ENCODE data around the gene STUB1.

The STUB1 gene

DNA sequence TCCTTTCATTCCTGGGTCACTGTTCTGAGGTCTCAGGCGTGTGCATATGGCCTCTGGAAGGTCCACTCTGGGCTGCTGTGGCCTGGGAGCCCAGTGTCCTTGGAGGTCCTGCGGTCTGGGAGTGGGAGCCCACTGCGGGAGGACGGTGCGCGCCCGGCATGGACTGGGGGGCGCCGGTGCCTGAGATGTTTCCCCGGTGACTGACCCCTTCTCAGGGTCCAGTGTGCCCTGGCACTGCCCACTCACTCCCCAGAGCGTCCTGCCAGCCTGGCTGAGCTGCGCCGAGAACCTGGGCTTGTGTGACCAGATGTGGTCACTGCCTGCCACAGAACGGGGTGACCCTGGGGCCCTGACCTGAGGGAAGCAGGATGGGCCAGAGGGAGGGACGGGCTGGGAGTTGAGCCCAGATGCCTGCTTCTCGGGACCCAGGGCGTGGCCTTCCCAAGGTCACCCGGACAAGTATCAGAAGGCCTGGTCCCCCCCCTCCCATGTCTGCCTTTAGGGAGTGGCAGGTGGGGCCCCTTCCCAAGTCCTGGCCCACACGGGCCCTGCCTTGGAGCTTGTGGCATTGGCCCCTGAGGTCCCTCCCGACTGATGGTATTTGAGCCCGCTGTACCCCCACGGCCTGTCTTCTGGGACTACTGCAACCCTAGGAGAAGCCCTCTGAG is 5.9 kb upstream of the STUB1 start:
- in situ Hi-C loops (cut with MboI; ENCODE audit: low pct_unique_long_range_greater_than_20kb, low sequenced_read_pairs, unreplicated experiment): no loop called here
- DNase-seq (ENCODE audit: low spot score): no peak
- TF ChIP-seq CTCF (IDR thresholded peaks at IDR 0.05; ENCODE audit: extremely low read depth, insufficient read depth, missing control alignments): no peak

GRCh38 chr16:674968-675883 is 5.0 kb upstream of the STUB1 start, which contains the start of gene RHBDL1:
Gene RHBDL1, plus strand, starts transcription at chr16:675671. Its CDS starts 120 bp downstream, at chr16:675791.
- TF ChIP-seq CTCF (IDR thresholded peaks at IDR 0.05; ENCODE audit: extremely low read depth, insufficient read depth, missing control alignments): no peak
- DNase-seq (ENCODE audit: low spot score): no peak
- in situ Hi-C loops (cut with MboI; ENCODE audit: low pct_unique_long_range_greater_than_20kb, low sequenced_read_pairs, unreplicated experiment): no loop called here

GRCh38 chr16:675884-676564 is 4.2 kb upstream of the STUB1 start:
- DNase-seq (ENCODE audit: low spot score): no peak
- no peak for TF ChIP-seq CTCF (IDR thresholded peaks at IDR 0.05; ENCODE audit: extremely low read depth, insufficient read depth, missing control alignments)
- in situ Hi-C loops (cut with MboI; ENCODE audit: low pct_unique_long_range_greater_than_20kb, low sequenced_read_pairs, unreplicated experiment): no loop called here

GRCh38 chr16:676565-676902 is 3.7 kb upstream of the STUB1 start:
- no peak for DNase-seq (ENCODE audit: low spot score)
- in situ Hi-C loops (cut with MboI; ENCODE audit: low pct_unique_long_range_greater_than_20kb, low sequenced_read_pairs, unreplicated experiment): no loop called here
- TF ChIP-seq CTCF (IDR thresholded peaks at IDR 0.05; ENCODE audit: extremely low read depth, insufficient read depth, missing control alignments): no peak

DNA sequence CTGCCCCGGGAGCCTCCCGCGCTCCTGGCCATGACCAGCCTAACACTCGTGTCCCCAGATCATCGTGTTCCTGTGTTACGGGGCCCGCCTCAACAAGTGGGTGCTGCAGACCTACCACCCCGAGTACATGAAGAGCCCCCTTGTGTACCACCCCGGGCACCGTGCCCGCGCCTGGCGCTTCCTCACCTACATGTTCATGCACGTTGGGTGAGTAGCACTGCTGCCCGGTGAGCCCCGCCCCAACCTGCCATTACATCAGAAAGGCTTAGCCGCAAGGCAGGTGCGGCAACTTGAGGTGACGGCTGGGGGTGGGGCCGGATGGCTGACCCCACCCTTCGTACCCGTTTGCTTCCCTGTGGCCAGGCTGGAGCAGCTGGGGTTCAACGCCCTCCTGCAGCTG is 3.3 kb upstream of the STUB1 start:
- no peak for TF ChIP-seq CTCF (IDR thresholded peaks at IDR 0.05; ENCODE audit: extremely low read depth, insufficient read depth, missing control alignments)
- in situ Hi-C loops (cut with MboI; ENCODE audit: low pct_unique_long_range_greater_than_20kb, low sequenced_read_pairs, unreplicated experiment): no loop called here
- no peak for DNase-seq (ENCODE audit: low spot score)

GRCh38 chr16:677316-678190 is 2.7 kb upstream of the STUB1 start:
- in situ Hi-C loops (cut with MboI; ENCODE audit: low pct_unique_long_range_greater_than_20kb, low sequenced_read_pairs, unreplicated experiment): no loop called here
- no peak for TF ChIP-seq CTCF (IDR thresholded peaks at IDR 0.05; ENCODE audit: extremely low read depth, insufficient read depth, missing control alignments)
- DNase-seq (ENCODE audit: low spot score): no peak
